Kidney (tissue), 14 donors: ENCODE data around the gene KANK2. TPM values are rescaled to one million over a fixed set of nuclear protein-coding genes. Genes with fewer than 3 reads are reported as not detected.
"Not testable (repeated sequence)": the region's sequence is repeated elsewhere in the genome, so short reads cannot be mapped to it uniquely, and the experiment has no call there.

Experiments used
- DNase-seq, 5 donors: peaks; one replicate each; pipeline ENCODE4 v3.0.0-alpha.2; 2013 to 2020
- FAIRE-seq: peaks from 2 replicates; lab custom pipeline; 2012; peaks lifted over from hg19 to GRCh38; lab: Jason Lieb, UNC
- H3K27ac ChIP-seq, 2 donors: one replicate each; pipeline ENCODE4 v1.7.0; 2013; ENCODE audit warnings: low read depth in 2 of 2, low read length in 2 of 2, inconsistent platforms in 1 of 2
- H3K27me3 ChIP-seq: one replicate; pipeline ENCODE4 v1.7.1; 2013; ENCODE audit warnings: low read length, inconsistent platforms; ENCODE audit not compliant: control insufficient read depth, insufficient read depth
- H3K36me3 ChIP-seq, 3 donors: one replicate each; pipeline versions ENCODE4 v1.7.0 to v1.7.1; 2013; ENCODE audit warnings: low read length in 3 of 3, control low read depth in 1 of 3, inconsistent platforms in 1 of 3; ENCODE audit not compliant: insufficient read depth in 3 of 3, control insufficient read depth in 2 of 3
- H3K4me1 ChIP-seq, 3 donors: one replicate each; pipeline versions ENCODE4 v1.7.0 to v1.7.1; 2013; ENCODE audit warnings: low read length in 3 of 3, inconsistent platforms in 1 of 3, low read depth in 1 of 3; ENCODE audit not compliant: control insufficient read depth in 2 of 3, insufficient read depth in 2 of 3
- H3K4me3 ChIP-seq, 3 donors: one replicate each; pipeline versions ENCODE4 v1.7.0 to v1.8.1; 2013; ENCODE audit warnings: low read length in 3 of 3, control low read depth in 1 of 3, inconsistent platforms in 1 of 3
- H3K9ac ChIP-seq, 3 donors: one replicate each; pipeline versions ENCODE4 v1.7.0 to v1.7.1; 2013; ENCODE audit warnings: low read length in 3 of 3, control low read depth in 1 of 3, inconsistent platforms in 1 of 3
- H3K9me3 ChIP-seq, 3 donors: one replicate each; pipeline versions ENCODE4 v1.7.0 to v1.7.1; 2013; ENCODE audit warnings: low read length in 3 of 3, control low read depth in 1 of 3, inconsistent platforms in 1 of 3; ENCODE audit not compliant: control insufficient read depth in 2 of 3, insufficient read depth in 1 of 3
- intact Hi-C: fragments of 100-400 bp; cut with DNase I; formaldehyde crosslinking; loops from one replicate; pipeline ENCODE4 v1.11.1; 2022
- polyA plus RNA-seq: library from polyadenylated mRNA; stranded (reverse); fragments of 350-450 nt; fragmentation: Illumina TruSeq; extraction: RNeasy Lipid Tissue Mini Kit (QIAGEN cat#74804); gene quantifications from one replicate; pipeline ENCODE4 v1.2.3, GENCODE V29; 2014; ENCODE audit warnings: low read depth, low replicate concordance; ENCODE audit not compliant: insufficient read depth
- total RNA-seq: library from RNA; stranded (reverse); fragmentation: NEBNext Ultra II Directional; extraction: Animal tissue kit (Norgen Biotek cat#: 25700); gene quantifications from one replicate; pipeline ENCODE4 v1.2.1, GENCODE V29; 2021
- TF ChIP-seq, protein P1 (sequence below): IDR thresholded peaks from 3 replicates; pipeline ENCODE4 v1.5.1; 2012; ENCODE audit warnings: mild to moderate bottlenecking, moderate library complexity, borderline replicate concordance; ENCODE audit not compliant: insufficient read depth; ENCODE audit errors: extremely low read depth
- donor health status: control.
- donor health status: control.
- donor health status: control.
- donor health status: control.
- donor health status: control.
- donor health status: DM: yes; HTN: yes; CAD: no.
- donor health status: Normal renal cell carcinoma (clear cell type).

Gene KANK2
- total and polyA plus RNA-seq, 2 donors from 2014 or later = 37.5 to 119 TPM

GRCh38 chr19:11182994-11183393, 14.4 kb downstream of the KANK2 start:
- Histone ChIP-seq H3K27me3 (no peaks in the 10 kb centered on the region), H3K9ac (no peak overlapping the region), H3K4me1 (peaks cover 0 to 6% (median 4%) of the 10 kb centered on the region in 3 donors), H3K27ac (no peak overlapping the region), H3K4me3 (no peak overlapping the region), H3K9me3 (peaks cover 0 to 3% (median 0%) of the 10 kb centered on the region in 3 donors), H3K36me3 (peaks cover 0 to 5% (median 2%) of the 10 kb centered on the region in 3 donors)
- no peak for DNase-seq
- TF ChIP-seq, protein P1, sequence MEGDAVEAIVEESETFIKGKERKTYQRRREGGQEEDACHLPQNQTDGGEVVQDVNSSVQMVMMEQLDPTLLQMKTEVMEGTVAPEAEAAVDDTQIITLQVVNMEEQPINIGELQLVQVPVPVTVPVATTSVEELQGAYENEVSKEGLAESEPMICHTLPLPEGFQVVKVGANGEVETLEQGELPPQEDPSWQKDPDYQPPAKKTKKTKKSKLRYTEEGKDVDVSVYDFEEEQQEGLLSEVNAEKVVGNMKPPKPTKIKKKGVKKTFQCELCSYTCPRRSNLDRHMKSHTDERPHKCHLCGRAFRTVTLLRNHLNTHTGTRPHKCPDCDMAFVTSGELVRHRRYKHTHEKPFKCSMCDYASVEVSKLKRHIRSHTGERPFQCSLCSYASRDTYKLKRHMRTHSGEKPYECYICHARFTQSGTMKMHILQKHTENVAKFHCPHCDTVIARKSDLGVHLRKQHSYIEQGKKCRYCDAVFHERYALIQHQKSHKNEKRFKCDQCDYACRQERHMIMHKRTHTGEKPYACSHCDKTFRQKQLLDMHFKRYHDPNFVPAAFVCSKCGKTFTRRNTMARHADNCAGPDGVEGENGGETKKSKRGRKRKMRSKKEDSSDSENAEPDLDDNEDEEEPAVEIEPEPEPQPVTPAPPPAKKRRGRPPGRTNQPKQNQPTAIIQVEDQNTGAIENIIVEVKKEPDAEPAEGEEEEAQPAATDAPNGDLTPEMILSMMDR = no peak
- intact Hi-C loops = no loop called here
- no peak for FAIRE-seq

DNA sequence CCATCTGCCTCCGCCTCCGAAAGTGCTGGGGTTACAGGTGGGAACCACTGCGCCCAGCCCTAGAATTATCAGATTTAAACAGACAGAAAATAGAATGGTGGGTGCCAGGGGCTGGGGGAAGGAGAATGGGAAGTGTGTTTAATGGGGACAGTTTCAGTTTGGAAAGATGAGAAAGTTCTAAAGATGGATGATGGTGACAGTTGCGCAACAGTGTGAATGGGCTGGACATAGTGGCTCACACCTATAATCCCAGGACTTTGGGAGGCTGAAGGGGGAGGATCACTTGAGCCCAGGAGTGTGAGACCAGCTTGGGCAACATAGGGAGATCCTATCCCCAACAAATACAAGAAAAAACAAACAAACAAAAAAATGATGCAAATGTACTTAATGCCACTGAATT, 15.9 kb downstream of the KANK2 start:
- H3K27ac ChIP-seq = no peak overlapping the region
- no peak for DNase-seq

GRCh38 chr19:11180975-11181374, 16.4 kb downstream of the KANK2 start:
- H3K9ac ChIP-seq, H3K36me3 ChIP-seq, H3K4me1 ChIP-seq, H3K9me3 ChIP-seq, intact Hi-C loops, DNase-seq, FAIRE-seq, H3K27ac ChIP-seq, H3K4me3 ChIP-seq, H3K27me3 ChIP-seq: not testable (repeated sequence)

More for the DNA sequence above, 15.9 kb downstream of the KANK2 start:
- Histone ChIP-seq H3K9ac (no peak overlapping the region), H3K4me3 (no peak overlapping the region), H3K36me3 (peaks cover 3 to 6% (median 5%) of the 10 kb centered on the region in 3 donors), H3K4me1 (peaks cover 0 to 6% (median 4%) of the 10 kb centered on the region in 3 donors), H3K27me3 (no peaks in the 10 kb centered on the region), H3K9me3 (peaks cover 0 to 3% (median 0%) of the 10 kb centered on the region in 3 donors)
- TF ChIP-seq, protein P1 = no peak
- intact Hi-C loops = no loop called here
- FAIRE-seq = no peak

DNA sequence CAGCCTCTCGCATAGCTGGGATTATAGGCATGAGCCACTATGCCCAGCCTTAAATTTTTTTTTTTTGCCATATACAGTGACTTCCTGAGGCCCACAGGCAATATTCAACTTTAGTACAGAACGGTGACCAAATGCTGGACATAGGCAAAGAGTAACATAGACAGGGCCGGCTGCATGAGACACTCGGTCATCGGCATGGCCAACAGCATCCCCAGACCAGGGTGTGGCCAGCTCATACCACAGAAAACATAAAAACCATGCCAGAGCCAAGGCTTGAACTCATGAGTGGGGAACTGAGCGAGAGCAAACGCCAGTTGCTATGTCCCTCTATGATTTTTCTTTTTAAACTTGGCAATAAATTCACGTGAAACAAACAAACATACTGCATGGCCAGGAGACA, 17.0 kb downstream of the KANK2 start:
- intact Hi-C loops = no loop called here
- Histone ChIP-seq H3K9me3 (peaks cover 0 to 3% (median 0%) of the 10 kb centered on the region in 3 donors), H3K4me3 (no peak overlapping the region), H3K9ac (no peak overlapping the region), H3K27ac (no peak overlapping the region), H3K36me3 (peaks cover 6 to 8% (median 6%) of the 10 kb centered on the region in 3 donors), H3K27me3 (no peaks in the 10 kb centered on the region), H3K4me1 (peaks cover 0 to 4% (median 4%) of the 10 kb centered on the region in 3 donors)
- TF ChIP-seq, protein P1 = no peak
- DNase-seq = no peak
- FAIRE-seq = no peak
